Small intestine (tissue), 7 donors: ENCODE results near the gene S100A4. TPM values are rescaled to one million over a fixed set of nuclear protein-coding genes. Genes with fewer than 3 reads are reported as not detected.

Source experiments
- DNase-seq, 2 donors: peaks; one replicate each; pipeline versions ENCODE4 v3.0.0 to v3.0.0-alpha.2; 2013
- FAIRE-seq: peaks from 2 replicates; lab custom pipeline; 2012; peaks lifted over from hg19 to GRCh38; lab: Jason Lieb, UNC
- H3K27ac ChIP-seq, 3 donors: one replicate each; pipeline ENCODE4 v1.5.1; 2013; ENCODE audit warnings: low read length in 2 of 3, mild to moderate bottlenecking in 2 of 3, control low read depth in 1 of 3, inconsistent platforms in 1 of 3, low read depth in 1 of 3, moderate library complexity in 1 of 3
- H3K27me3 ChIP-seq, 3 donors: one replicate each; pipeline ENCODE4 v1.6.1; 2013; ENCODE audit warnings: low read length in 3 of 3, inconsistent platforms in 1 of 3; ENCODE audit not compliant: control insufficient read depth in 3 of 3, insufficient read depth in 3 of 3
- H3K36me3 ChIP-seq, 3 donors: one replicate each; pipeline ENCODE4 v1.6.1; 2013; ENCODE audit warnings: low read length in 3 of 3, inconsistent platforms in 1 of 3, low read depth in 1 of 3, mild to moderate bottlenecking in 1 of 3, moderate library complexity in 1 of 3; ENCODE audit not compliant: control insufficient read depth in 3 of 3, insufficient read depth in 2 of 3
- H3K4me1 ChIP-seq, 3 donors: one replicate each; pipeline ENCODE4 v1.6.1; 2013; ENCODE audit warnings: low read length in 2 of 3, inconsistent platforms in 1 of 3, low read depth in 1 of 3, mild to moderate bottlenecking in 1 of 3, moderate library complexity in 1 of 3; ENCODE audit not compliant: control insufficient read depth in 3 of 3, insufficient read depth in 2 of 3
- H3K4me3 ChIP-seq, 3 donors: one replicate each; pipeline ENCODE4 v1.5.1; 2013; ENCODE audit warnings: low read length in 3 of 3, control low read depth in 1 of 3, inconsistent platforms in 1 of 3, low read depth in 1 of 3, mild to moderate bottlenecking in 1 of 3, moderate library complexity in 1 of 3
- H3K9me3 ChIP-seq, 2 donors: one replicate each; pipeline ENCODE4 v1.6.1; 2013; ENCODE audit warnings: low read depth in 1 of 2, low read length in 1 of 2; ENCODE audit not compliant: control insufficient read depth in 2 of 2, insufficient read depth in 1 of 2
- WGBS, 3 donors: extraction: QIAGEN DNeasy Blood & Tissue Kit; methylation state at CpG; one replicate each; pipeline ENCODE4 v1.1.7; 2013; 5-methylcytosine and 5-hydroxymethylcytosine counted together
- polyA plus RNA-seq, 4 donors: library from polyadenylated mRNA; stranded (reverse) in 3 of 4; unstranded in 1 of 4; fragments of 200-250 nt in 3 of 4; fragments of 120-200 nt in 1 of 4; gene quantifications; one replicate each; pipeline versions ENCODE4 v1.2.1 to v1.2.3, GENCODE V29; 2013
- donor health status: healthy with polysubstance abuse.
- donor health status: control.
- donor health status: control.
- donor health status: Bipolar disorder and iron deficiency.
- donor health status: healthy.

Gene S100A4
- polyA plus RNA-seq, 4 donors = 7.6 to 230 (median 78.7) TPM

GRCh38 chr1:153507926-153508583, 37.6 kb downstream of the S100A4 start:
- FAIRE-seq (no peak), DNase-seq (no peak)
- Histone ChIP-seq H3K4me3 (no peak overlapping the region), H3K27ac (peak overlapping the region in 2 of 3 donors; percentile 57 to 68), H3K36me3 (no peaks in the 10 kb centered on the region), H3K9me3 (no peaks in the 10 kb centered on the region), H3K4me1 (peaks cover 2 to 24% (median 2%) of the 10 kb centered on the region in 3 donors), H3K27me3 (no peaks in the 10 kb centered on the region)
- WGBS, 3 donors = 77 to 88% (median 84%) methylated on average over 11 of the region's 11 CpGs

GRCh38 chr1:153506831-153507413, 38.7 kb downstream of the S100A4 start:
- peaks cover 2 to 21% (median 2%) of the 10 kb centered on the region in 3 donors for H3K4me1 ChIP-seq
- no peaks in the 10 kb centered on the region for H3K27me3 ChIP-seq
- 37 to 50% (median 43%) methylated on average over 7 of the region's 7 CpGs for WGBS, 3 donors
- H3K4me3 ChIP-seq = no peak overlapping the region
- H3K27ac ChIP-seq = peak overlapping the region in 2 of 3 donors; percentile 57 to 87
- DNase-seq (peak; percentile 77 to 79), FAIRE-seq (no peak)
- H3K9me3 ChIP-seq = no peaks in the 10 kb centered on the region
- no peaks in the 10 kb centered on the region for H3K36me3 ChIP-seq

- Histone ChIP-seq H3K27me3 (no peaks in the 10 kb centered on the region), H3K9me3 (no peaks in the 10 kb centered on the region), H3K36me3 (no peaks in the 10 kb centered on the region), H3K27ac (peak overlapping the region in 2 of 3 donors; percentile 57 to 59), H3K4me3 (no peak overlapping the region), H3K4me1 (peaks cover 2 to 21% (median 2%) of the 10 kb centered on the region in 3 donors)
- DNase-seq (no peak), FAIRE-seq (no peak)
- WGBS, 3 donors = 80 to 87% (median 85%) methylated on average over 5 of the region's 5 CpGs
Observed at GRCh38 chr1:153506386-153506785, 39.2 kb downstream of the S100A4 start.

- H3K4me3 ChIP-seq = no peak overlapping the region
- no peak overlapping the region for H3K27ac ChIP-seq
- no peaks in the 10 kb centered on the region for H3K9me3 ChIP-seq
- peaks cover 2 to 21% (median 2%) of the 10 kb centered on the region in 3 donors for H3K4me1 ChIP-seq
- DNase-seq = no peak
- H3K27me3 ChIP-seq = no peaks in the 10 kb centered on the region
- no peaks in the 10 kb centered on the region for H3K36me3 ChIP-seq
- 83 to 100% (median 89%) methylated on average over 1 of the region's 1 CpG for WGBS, 3 donors
- no peak for FAIRE-seq
Observed at GRCh38 chr1:153505576-153505975, 40.0 kb downstream of the S100A4 start.

- H3K9me3 ChIP-seq = no peaks in the 10 kb centered on the region
- FAIRE-seq (no peak), DNase-seq (no peak)
- no peak overlapping the region for H3K4me3 ChIP-seq
- 72 to 92% (median 87%) methylated on average over 3 of the region's 3 CpGs for WGBS, 3 donors
- no peak overlapping the region for H3K27ac ChIP-seq
- no peaks in the 10 kb centered on the region for H3K36me3 ChIP-seq
- no peaks in the 10 kb centered on the region for H3K27me3 ChIP-seq
- H3K4me1 ChIP-seq = peaks cover 2 to 21% (median 2%) of the 10 kb centered on the region in 3 donors
Observed at GRCh38 chr1:153503766-153504165, 41.8 kb downstream of the S100A4 start.

- no peak for DNase-seq
- no peaks in the 10 kb centered on the region for H3K27me3 ChIP-seq
- no peak for FAIRE-seq
- 3 to 15% (median 7%) methylated on average over 2 of the region's 2 CpGs for WGBS, 3 donors
- peaks cover 0 to 2% (median 0%) of the 10 kb centered on the region in 3 donors for H3K4me1 ChIP-seq
- no peaks in the 10 kb centered on the region for H3K36me3 ChIP-seq
- H3K27ac ChIP-seq = no peak overlapping the region
- no peak overlapping the region for H3K4me3 ChIP-seq
- H3K9me3 ChIP-seq = no peaks in the 10 kb centered on the region
Observed at GRCh38 chr1:153498746-153499145, 46.9 kb downstream of the S100A4 start.

- no peak overlapping the region for H3K27ac ChIP-seq
- H3K9me3 ChIP-seq = no peaks in the 10 kb centered on the region
- no peaks in the 10 kb centered on the region for H3K27me3 ChIP-seq
- no peak for DNase-seq
- H3K4me3 ChIP-seq = no peak overlapping the region
- peaks cover 0 to 2% (median 0%) of the 10 kb centered on the region in 3 donors for H3K4me1 ChIP-seq
- WGBS, 3 donors = 61 to 66% (median 62%) methylated on average over 6 of the region's 6 CpGs
- H3K36me3 ChIP-seq = no peaks in the 10 kb centered on the region
- FAIRE-seq = no peak
Observed at GRCh38 chr1:153495536-153495935, 50.1 kb downstream of the S100A4 start.

GRCh38 chr1:153494976-153495535, 50.5 kb downstream of the S100A4 start:
- H3K36me3 ChIP-seq = no peaks in the 10 kb centered on the region
- peak; percentile 43 to 68 for DNase-seq
- H3K27ac ChIP-seq = no peak overlapping the region
- WGBS, 3 donors = 38 to 45% (median 38%) methylated on average over 6 of the region's 6 CpGs
- no peak overlapping the region for H3K4me3 ChIP-seq
- FAIRE-seq = no peak
- H3K27me3 ChIP-seq = no peaks in the 10 kb centered on the region
- H3K9me3 ChIP-seq = no peaks in the 10 kb centered on the region
- H3K4me1 ChIP-seq = peaks cover 0 to 2% (median 0%) of the 10 kb centered on the region in 3 donors
